Kidney epithelial cell (primary cell): ENCODE measurements around the gene PLD1. TPM values are rescaled to one million over a fixed set of nuclear protein-coding genes. Genes with fewer than 3 reads are reported as not detected.

Experiments
- DNase-seq: peaks from one replicate; pipeline ENCODE4 v3.0.0-alpha.2; 2010; ENCODE audit warnings: low read depth
- H3K27me3 ChIP-seq: 2 replicates; pipeline ENCODE4 v1.6.0; 2011; ENCODE audit warnings: low read length; ENCODE audit not compliant: control insufficient read depth, insufficient read depth
- H3K36me3 ChIP-seq: 2 replicates; pipeline ENCODE4 v1.5.1; 2011; ENCODE audit warnings: low read length; ENCODE audit not compliant: control insufficient read depth, insufficient read depth
- H3K4me3 ChIP-seq: 2 replicates; pipeline ENCODE4 v1.5.1; 2011; ENCODE audit warnings: low read depth, mild to moderate bottlenecking, control low read depth, low read length
- CTCF ChIP-seq: IDR thresholded peaks from 2 replicates; pipeline ENCODE4 v1.5.1; 2011; ENCODE audit warnings: mild to moderate bottlenecking, moderate library complexity, low read length, control low read depth, inconsistent platforms; ENCODE audit not compliant: insufficient read depth, poor library complexity, severe bottlenecking
- total RNA-seq: library from RNA; depleted of rRNA; stranded (reverse); fragments of >200 nt; gene quantifications from 2 replicates; pipeline ENCODE4 v1.2.3, GENCODE V29; 2015

PLD1 gene
- total RNA-seq, 1 donor from 2014 or later: 5.8 TPM

- DNase-seq: no peak
- Histone ChIP-seq H3K4me3 (no peak overlapping the region), H3K36me3 (no peaks in the 10 kb centered on the region), H3K27me3 (no peaks in the 10 kb centered on the region)
- TF ChIP-seq CTCF: no peak
Measured at GRCh38 chr3:171672538-171672937, 137.7 kb downstream of the PLD1 start.

- Histone ChIP-seq H3K27me3 (no peaks in the 10 kb centered on the region), H3K36me3 (no peaks in the 10 kb centered on the region), H3K4me3 (no peak overlapping the region)
- TF ChIP-seq CTCF: no peak
- no peak for DNase-seq
Measured at GRCh38 chr3:171672124-171672523, 138.2 kb downstream of the PLD1 start.

- Histone ChIP-seq H3K36me3 (no peaks in the 10 kb centered on the region), H3K4me3 (no peak overlapping the region), H3K27me3 (no peaks in the 10 kb centered on the region)
- no peak for DNase-seq
- no peak for TF ChIP-seq CTCF
Measured at GRCh38 chr3:171671709-171672108, 138.6 kb downstream of the PLD1 start.

GRCh38 chr3:171666516-171666915 is 143.8 kb downstream of the PLD1 start:
- DNase-seq: no peak
- no peaks in the 10 kb centered on the region for H3K27me3 ChIP-seq
- no peak overlapping the region for H3K4me3 ChIP-seq
- no peak for TF ChIP-seq CTCF
- H3K36me3 ChIP-seq: no peaks in the 10 kb centered on the region

GRCh38 chr3:171663805-171664204 is 146.5 kb downstream of the PLD1 start:
- no peak overlapping the region for H3K4me3 ChIP-seq
- H3K36me3 ChIP-seq: no peaks in the 10 kb centered on the region
- no peak for DNase-seq
- no peaks in the 10 kb centered on the region for H3K27me3 ChIP-seq
- no peak for TF ChIP-seq CTCF

GRCh38 chr3:171661484-171661883 is 148.8 kb downstream of the PLD1 start:
- H3K4me3 ChIP-seq: no peak overlapping the region
- DNase-seq: no peak
- no peak for TF ChIP-seq CTCF
- H3K36me3 ChIP-seq: peaks cover 2% of the 10 kb centered on the region
- H3K27me3 ChIP-seq: no peaks in the 10 kb centered on the region
